T1000 (cell line): ENCODE measurements around the gene RFC4.
"Not testable (repeated sequence)": the region's sequence is repeated elsewhere in the genome, so short reads cannot be mapped to it uniquely, and the experiment has no call there.

Experiments
- DNase-seq: peaks from one replicate; lab custom pipeline; 2025; ENCODE audit warnings: mixed read lengths; lab: John Stamatoyannopoulos, UW

RFC4 gene

DNA sequence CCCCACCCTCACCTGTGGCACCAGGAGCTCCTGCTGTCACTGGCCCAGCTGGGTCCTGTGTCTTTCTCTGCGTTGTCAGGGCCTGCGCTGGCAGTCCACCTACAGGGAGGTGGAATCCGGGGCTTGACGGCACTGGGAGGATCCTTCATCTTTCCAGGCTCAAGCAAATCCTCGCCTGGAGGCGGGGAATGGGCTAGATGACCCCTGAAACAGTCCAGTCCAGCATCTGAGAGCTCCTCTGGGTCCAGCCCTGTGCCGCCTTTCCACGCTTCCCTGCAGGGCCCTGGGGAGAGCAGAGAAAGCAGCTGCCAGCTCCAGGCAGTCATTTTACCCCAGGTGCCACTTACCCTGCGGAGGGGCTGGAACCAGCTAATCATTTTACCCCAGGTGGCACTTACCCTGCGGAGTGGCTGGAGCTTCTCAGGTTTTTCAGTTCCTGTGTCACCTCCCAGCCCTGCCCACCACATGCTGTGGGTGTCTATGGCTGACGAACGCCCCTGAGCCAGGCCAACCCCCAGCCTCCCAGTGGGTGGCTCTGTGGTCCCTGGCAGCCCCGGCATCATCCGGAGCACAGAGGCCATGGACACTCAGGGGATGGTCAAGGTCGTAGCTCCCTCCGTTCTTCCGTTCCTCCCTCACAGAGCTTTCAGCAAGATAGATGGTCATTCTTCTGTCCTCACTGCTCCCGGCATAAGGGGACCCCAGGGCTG, 18.3 kb upstream of the RFC4 start:
- no peak for DNase-seq

GRCh38 chr3:186823386-186823785, 17.1 kb upstream of the RFC4 start:
- no peak for DNase-seq

- not testable (repeated sequence) for DNase-seq
Measured at GRCh38 chr3:186822388-186822759, 16.1 kb upstream of the RFC4 start.

GRCh38 chr3:186821429-186822387, 15.4 kb upstream of the RFC4 start:
- DNase-seq = no peak

DNA sequence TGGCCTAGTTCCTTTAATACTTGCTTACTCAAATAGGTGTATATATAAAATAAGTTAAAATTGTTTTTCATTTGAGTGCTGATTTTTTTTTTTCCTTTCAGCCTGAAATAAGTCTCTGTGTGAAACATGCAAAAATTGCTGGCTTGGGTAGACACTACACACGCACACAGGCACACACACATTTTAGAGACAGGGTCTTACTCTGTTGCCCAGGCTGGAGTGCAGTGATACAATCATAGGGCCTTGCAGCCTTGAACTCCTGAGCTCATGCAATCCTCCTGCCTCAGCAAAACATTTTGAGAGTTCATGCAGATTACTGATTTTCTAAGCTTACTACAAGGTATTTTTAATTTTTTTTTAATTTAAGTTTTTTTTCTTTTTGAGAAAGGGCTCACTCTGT, 12.7 kb upstream of the RFC4 start:
- DNase-seq = no peak

DNA sequence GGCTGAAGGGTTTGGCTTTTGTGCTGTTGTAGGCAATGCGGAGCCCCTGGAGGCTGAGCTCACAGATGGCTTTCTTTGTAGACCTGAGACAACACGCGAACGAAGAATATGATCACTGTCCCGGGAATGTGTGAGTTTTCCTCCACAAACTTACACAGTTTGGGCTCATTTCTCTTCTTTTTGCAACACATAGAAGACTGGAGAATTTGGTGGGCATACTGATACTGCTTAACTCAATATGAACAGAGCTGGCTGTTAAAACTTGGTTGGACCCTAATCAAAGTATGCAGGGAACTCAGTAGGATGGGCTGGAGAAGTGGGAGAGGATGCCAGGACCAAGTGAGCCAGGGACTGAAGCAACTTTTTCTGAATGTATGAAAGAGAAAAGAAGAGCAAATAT, 12.2 kb upstream of the RFC4 start:
- no peak for DNase-seq

- no peak for DNase-seq
Measured at GRCh38 chr3:186815435-186815834, 9.2 kb upstream of the RFC4 start.

GRCh38 chr3:186814100-186814499, 7.8 kb upstream of the RFC4 start:
- no peak for DNase-seq

- DNase-seq = not testable (repeated sequence)
Measured at GRCh38 chr3:186811313-186811712, 5.0 kb upstream of the RFC4 start.

DNA sequence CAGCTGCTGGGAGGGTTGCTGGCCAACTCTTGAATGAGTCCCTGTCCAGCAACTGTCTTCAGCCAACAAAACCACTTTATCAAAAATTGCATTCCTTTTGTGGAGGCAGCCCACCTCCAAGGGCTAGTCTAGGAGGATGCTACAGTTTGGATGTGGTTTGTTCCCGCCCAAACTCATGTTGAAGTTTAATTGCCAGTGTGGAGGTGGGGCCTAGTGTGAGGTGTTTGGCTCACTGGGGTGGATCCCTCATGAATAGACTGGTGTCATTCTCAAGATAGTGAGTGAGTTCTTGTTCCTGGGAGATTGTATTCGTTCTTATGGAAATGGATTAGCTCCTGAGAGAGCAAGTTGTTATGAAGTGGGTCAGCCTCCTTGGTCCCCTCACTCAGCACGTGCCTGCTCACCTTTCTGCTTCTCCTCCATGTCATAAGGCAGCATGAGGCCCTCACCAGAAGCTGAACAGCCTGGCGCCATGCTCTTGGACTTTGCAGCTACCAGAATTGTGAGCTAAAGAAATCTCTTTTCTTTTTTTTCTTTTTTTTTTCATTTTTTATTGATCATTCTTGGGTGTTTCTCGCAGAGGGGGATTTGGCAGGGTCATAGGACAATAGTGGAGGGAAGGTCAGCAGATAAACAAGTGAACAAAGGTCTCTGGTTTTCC, 4.2 kb upstream of the RFC4 start:
- no peak for DNase-seq

DNA sequence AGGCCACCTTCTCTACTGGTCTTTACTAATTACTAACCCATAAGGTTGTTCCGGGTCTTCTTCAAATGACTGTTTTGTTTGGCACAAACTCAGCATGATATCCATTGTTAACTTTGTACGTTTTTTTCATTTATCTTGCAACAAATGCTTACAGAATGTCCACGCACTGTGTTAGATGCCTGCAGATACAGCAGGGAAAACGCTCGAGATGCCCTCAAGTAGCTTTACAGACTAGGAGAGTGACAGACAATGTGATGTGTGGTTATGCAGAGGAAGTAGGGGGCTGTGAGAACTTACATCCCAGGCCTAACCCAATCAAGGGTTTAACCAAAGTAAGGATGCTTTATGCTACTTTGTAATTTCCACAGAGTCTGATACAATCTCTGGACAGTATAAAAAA, 949 bp upstream of the RFC4 start:
- DNase-seq = no peak

DNA sequence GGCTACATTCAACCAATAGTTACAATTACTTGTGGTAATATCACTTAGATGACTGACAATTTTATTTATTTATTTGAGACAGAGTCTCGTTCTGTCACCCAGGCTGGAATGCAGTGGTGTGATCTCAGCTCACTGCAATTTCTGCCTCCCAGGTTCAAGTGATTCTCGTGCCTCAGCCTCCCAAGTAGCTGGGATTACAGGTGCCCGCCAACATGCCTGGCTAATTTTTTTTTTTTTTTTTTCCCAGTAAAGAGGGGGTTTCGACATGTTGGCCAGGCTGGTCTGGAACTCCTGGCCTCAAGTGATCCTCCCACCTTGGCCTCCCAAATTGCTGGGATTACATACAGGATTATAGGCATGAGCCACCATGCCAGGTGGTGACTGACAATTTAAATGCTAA, 2.8 kb downstream of the RFC4 start:
- DNase-seq = not testable (repeated sequence)

DNA sequence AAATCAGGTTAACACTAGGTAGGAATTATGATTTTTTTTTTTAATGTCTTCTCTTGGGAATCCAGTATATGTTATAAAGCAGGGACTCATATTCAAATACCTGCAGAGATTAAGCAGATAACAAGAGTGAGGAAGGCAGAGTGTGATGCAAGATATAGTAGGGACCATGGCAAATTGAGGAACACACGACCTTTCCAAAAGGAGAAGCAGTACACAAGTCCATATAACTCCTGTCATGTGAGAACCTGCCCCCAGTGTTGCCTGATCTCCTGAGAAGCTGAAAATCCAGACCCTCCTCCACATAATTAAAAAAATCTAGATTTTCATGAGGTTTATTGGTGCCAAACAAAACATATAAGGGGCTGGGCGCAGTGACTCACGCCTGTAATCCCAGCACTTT, 3.6 kb downstream of the RFC4 start:
- DNase-seq = no peak

DNA sequence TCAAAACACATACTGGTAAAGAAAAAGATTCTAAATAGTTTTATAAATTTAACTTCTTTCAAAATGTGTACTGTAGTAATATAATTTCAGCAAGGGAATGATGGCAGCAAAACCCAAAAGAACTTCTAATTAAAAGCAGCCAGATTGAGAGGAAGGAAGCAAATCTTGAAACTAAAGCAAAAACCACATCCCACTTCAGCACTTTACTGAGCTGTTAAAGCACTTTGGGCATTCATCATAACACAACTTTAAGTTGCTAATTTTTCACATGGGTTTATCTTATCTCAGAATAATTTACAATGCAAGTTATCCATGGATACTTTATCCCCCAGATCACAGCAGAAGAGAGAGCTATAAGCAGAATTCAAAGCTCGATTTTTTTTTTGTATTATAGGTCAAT, 6.0 kb downstream of the RFC4 start:
- no peak for DNase-seq

- no peak for DNase-seq
Measured at GRCh38 chr3:186798239-186798874, 7.9 kb downstream of the RFC4 start.

DNA sequence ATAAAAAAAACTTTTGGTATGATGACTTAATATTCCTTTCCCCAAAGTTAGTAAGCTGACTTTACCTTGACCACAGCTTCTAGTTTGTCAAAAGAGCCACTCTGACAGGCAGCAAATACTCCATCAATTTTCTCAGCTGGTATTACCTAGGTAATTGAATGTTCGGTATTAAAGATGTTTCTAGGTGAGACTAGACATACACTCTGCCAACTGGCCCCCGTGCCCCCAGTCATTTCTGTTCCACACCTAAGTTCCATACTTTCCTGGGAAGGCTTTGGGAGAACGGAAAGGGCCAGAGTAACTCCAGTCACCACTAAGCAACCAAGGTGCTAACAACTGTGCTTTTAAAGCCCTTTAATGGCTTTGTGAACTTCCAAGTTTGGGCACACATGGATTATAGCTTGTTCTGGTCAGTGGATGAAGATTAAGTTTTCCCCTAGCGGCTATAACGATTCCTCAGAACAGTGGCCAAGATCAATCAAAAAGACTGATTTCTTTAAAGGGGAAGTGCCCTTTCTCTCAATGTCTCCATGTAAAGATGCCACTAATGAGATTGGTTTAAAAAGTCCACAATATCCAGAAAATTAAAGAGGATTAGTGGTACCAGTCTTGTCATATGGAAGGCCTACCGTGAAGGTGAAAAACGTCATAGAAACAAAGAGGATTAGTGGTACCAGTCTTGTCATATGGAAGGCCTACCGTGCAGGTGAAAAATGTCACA, 15.9 kb downstream of the RFC4 start:
- no peak for DNase-seq

GRCh38 chr3:186789554-186790260, 16.6 kb downstream of the RFC4 start:
- DNase-seq = no peak

GRCh38 chr3:186788482-186789370, 17.6 kb downstream of the RFC4 start:
- DNase-seq = no peak

DNA sequence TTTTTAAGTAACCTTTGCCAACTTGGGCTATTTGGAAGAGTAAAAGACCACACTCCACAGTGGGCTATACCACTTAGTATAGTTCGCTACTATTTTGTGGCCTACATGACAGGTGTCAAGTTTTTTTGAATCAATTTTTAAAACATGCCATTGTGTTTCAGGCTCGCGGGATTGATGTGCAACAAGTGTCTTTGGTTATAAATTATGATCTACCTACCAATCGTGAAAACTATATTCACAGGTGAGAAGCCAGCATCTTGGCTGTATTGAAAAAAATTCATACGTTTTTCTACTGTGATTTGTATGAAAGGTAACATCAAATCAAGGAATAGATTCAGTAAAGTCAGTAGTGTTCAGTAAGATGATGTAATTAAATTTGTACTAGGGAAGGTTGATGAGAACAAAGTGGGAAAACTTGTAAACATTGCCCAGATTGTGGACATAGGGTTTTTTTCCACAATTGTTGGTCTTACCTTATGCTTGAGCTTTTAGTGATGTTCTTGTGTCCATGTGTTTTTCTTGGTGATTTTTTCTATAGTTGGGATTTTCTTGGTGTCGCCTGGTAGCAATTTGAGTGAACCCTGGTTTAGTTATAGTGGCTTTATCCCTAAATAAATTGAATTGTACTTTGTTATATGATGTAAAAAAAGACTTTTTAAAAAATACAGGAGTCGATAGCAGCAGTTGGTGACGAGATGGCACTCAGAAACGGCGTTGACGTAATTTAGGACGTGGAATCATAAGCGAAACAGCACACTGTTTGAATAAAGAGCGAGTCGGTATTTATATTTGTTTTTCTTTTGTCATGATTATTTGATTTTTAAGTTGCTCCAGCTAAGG, 18.4 kb downstream of the RFC4 start:
- no peak for DNase-seq
